ENCODE results near the gene DDX23.
A peak's percentile ranks its signal among the peaks of the same experiment; 100 is the strongest.
"Not testable (repeated sequence)": the region's sequence is repeated elsewhere in the genome, so short reads cannot be mapped to it uniquely, and the experiment has no call there.

DDX23 gene

DNA sequence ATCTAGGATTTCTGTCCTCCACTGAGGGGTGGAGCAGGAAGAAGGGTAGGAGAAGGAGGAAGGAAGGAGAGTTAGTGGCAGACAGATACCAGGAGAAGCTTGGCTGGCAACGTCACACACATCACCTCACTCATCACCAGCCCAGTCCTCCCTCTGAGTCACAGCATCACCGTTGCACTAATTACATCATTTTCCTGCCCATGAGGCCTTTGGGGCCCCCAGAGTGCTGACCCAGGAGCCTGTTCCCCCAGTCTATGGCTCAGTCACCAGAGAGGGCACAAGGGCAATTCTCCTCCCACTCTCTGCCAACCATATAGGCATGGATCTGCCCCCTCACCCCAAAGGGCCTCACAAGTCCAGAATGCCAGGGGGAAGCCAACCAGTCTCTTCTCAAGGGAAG is 9.1 kb upstream of the DDX23 start:
- H3K4me1 ChIP-seq (ENCODE audit: control insufficient read depth, insufficient read depth, low read length) = peaks cover 31% of the 10 kb centered on the region

GRCh38 chr12:48860236-48860635 is 8.3 kb upstream of the DDX23 start:
- H3K36me3 ChIP-seq (ENCODE audit: control insufficient read depth, insufficient read depth, low read length) = peaks cover 33% of the 10 kb centered on the region
- H3K4me3 ChIP-seq (ENCODE audit: low read depth, low read length); H3K9ac ChIP-seq (ENCODE audit: low read length); H3K9me3 ChIP-seq (ENCODE audit: control insufficient read depth, insufficient read depth, low read depth, low read length); H3K27ac ChIP-seq (ENCODE audit: low read depth, low read length): not testable (repeated sequence)
- peaks cover 15% of the 10 kb centered on the region; the same call in 1 of the 2 replicates for H3K27me3 ChIP-seq (ENCODE audit: control insufficient read depth, insufficient read depth, low read length)
- H3K4me1 ChIP-seq (ENCODE audit: control insufficient read depth, insufficient read depth, low read length) = peaks cover 28% of the 10 kb centered on the region

More for the DNA sequence above, 9.1 kb upstream of the DDX23 start:
- H3K4me3 ChIP-seq (ENCODE audit: low read depth, low read length) = no peak overlapping the region
- H3K9ac ChIP-seq (ENCODE audit: low read length) = no peak overlapping the region
- peaks cover 18% of the 10 kb centered on the region; the same call in 1 of the 2 replicates for H3K27me3 ChIP-seq (ENCODE audit: control insufficient read depth, insufficient read depth, low read length)
- H3K9me3 ChIP-seq (ENCODE audit: control insufficient read depth, insufficient read depth, low read depth, low read length) = no peaks in the 10 kb centered on the region
- H3K36me3 ChIP-seq (ENCODE audit: control insufficient read depth, insufficient read depth, low read length) = peaks cover 33% of the 10 kb centered on the region
- H3K27ac ChIP-seq (ENCODE audit: low read depth, low read length) = no peak overlapping the region

DNA sequence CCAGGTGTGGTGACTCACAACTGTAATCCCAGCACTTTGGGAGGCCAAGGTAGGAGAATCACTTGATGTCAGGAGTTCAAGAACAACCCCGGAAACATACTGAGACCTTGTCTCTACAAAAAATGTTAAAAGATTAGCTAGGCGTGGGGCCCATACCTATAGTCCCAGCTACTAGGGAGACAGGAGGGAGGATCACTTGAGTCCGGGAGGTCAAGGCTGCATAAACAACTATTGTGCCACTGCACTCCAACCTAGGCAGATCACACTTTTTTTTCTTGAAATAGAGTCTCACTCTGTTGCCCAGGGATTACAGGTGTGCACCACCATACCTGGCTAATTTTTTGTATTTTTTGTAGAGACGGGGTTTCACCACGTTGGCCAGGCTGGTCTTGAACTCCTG is 7.6 kb upstream of the DDX23 start:
- H3K4me1 ChIP-seq (ENCODE audit: control insufficient read depth, insufficient read depth, low read length) = peaks cover 22% of the 10 kb centered on the region
- peaks cover 33% of the 10 kb centered on the region for H3K36me3 ChIP-seq (ENCODE audit: control insufficient read depth, insufficient read depth, low read length)
- no peaks in the 10 kb centered on the region for H3K9me3 ChIP-seq (ENCODE audit: control insufficient read depth, insufficient read depth, low read depth, low read length)
- H3K9ac ChIP-seq (ENCODE audit: low read length) = no peak overlapping the region
- no peak overlapping the region for H3K4me3 ChIP-seq (ENCODE audit: low read depth, low read length)
- no peak overlapping the region for H3K27ac ChIP-seq (ENCODE audit: low read depth, low read length)
- H3K27me3 ChIP-seq (ENCODE audit: control insufficient read depth, insufficient read depth, low read length) = peaks cover 9% of the 10 kb centered on the region; the same call in 1 of the 2 replicates

DNA sequence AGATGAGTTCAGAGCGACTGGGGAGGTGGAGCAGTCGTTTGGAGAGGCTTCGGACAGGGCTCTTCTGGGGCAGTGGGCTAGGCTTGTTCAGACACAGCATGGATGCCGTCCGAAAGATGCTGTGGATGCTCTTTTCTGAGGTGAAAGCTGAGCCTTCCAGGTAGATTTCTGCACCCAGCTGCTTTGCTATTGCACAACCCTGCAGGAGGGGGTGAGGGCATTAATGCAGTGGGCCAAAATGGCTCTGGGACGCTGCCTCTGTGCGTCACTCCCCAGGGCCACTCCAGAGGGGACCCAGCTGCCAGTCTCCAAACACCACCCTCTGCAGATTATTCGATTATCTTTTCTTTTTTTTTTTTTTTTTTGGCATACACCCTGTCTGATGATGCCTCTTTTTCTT is 6.1 kb upstream of the DDX23 start:
- Histone ChIP-seq H3K4me3 (ENCODE audit: low read depth, low read length) (no peak overlapping the region), H3K27me3 (ENCODE audit: control insufficient read depth, insufficient read depth, low read length) (no peaks in the 10 kb centered on the region), H3K27ac (ENCODE audit: low read depth, low read length) (no peak overlapping the region)

DNA sequence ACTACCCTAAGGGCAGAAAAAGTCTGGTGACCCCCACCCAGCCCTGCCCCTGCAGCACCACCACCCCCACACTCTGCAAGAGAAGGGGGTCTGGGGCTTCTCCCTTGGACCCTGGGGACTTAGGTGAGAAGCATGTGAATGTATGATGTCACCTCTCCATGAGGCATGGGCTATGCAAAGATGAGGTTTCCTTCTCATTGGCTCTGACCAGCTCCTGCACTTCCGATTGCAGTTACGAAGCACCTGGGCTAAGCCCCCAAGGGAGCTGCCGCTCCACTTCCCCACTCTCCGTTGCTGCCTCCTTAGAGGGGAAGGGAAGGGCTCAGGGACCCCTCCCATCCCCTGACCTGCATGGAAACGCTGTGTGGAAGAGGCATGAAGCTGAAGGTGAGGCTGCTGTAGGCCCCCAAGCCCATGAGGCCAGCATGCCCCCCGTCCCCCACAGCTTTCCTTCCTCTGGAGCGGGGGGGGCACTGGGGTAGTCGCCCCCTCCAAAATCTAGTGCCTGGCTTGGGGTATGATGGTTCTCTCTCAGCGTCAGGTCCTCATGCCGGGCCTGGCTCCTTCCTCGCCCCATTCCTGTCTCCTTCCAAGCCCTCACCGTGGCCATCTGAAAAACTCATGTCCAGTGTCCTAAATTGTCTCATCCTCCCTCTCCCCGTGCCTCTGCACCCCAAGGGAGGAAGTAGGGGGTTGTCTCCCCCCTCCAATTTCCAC is 5.5 kb upstream of the DDX23 start:
- Histone ChIP-seq H3K36me3 (ENCODE audit: control insufficient read depth, insufficient read depth, low read length) (peaks cover 30% of the 10 kb centered on the region), H3K9me3 (ENCODE audit: control insufficient read depth, insufficient read depth, low read depth, low read length) (no peaks in the 10 kb centered on the region), H3K9ac (ENCODE audit: low read length) (no peak overlapping the region), H3K4me1 (ENCODE audit: control insufficient read depth, insufficient read depth, low read length) (peaks cover 7% of the 10 kb centered on the region; the same call in 1 of the 2 replicates), H3K4me3 (ENCODE audit: low read depth, low read length) (no peak overlapping the region), H3K27ac (ENCODE audit: low read depth, low read length) (no peak overlapping the region), H3K27me3 (ENCODE audit: control insufficient read depth, insufficient read depth, low read length) (no peaks in the 10 kb centered on the region)

More for the DNA sequence above, 6.1 kb upstream of the DDX23 start:
- H3K9ac ChIP-seq (ENCODE audit: low read length) = no peak overlapping the region
- H3K4me1 ChIP-seq (ENCODE audit: control insufficient read depth, insufficient read depth, low read length) = peaks cover 7% of the 10 kb centered on the region
- H3K36me3 ChIP-seq (ENCODE audit: control insufficient read depth, insufficient read depth, low read length) = peaks cover 30% of the 10 kb centered on the region
- no peaks in the 10 kb centered on the region for H3K9me3 ChIP-seq (ENCODE audit: control insufficient read depth, insufficient read depth, low read depth, low read length)

DNA sequence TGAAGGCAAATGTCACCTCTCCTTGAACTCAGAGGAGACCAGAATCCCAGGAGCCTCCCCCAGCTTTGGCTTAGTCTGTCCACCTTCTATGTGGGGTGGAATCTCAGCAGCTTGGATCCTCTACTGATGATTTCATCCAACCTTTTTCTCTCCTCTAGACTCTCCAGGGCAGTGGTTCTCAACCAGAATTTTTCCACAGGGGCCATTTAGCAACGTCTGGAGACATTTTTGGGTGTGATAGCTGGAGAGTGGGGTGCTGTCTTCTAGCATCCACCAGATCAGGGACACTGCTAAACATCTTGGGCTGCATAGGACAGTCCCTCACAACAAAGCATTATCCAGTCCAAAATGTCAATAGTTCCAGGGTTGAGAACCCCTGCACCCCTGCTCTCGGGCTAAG is 4.4 kb upstream of the DDX23 start:
- H3K4me3 ChIP-seq (ENCODE audit: low read depth, low read length) = no peak overlapping the region
- H3K36me3 ChIP-seq (ENCODE audit: control insufficient read depth, insufficient read depth, low read length) = peaks cover 22% of the 10 kb centered on the region
- H3K27ac ChIP-seq (ENCODE audit: low read depth, low read length) = no peak overlapping the region
- H3K9me3 ChIP-seq (ENCODE audit: control insufficient read depth, insufficient read depth, low read depth, low read length) = no peaks in the 10 kb centered on the region
- no peaks in the 10 kb centered on the region for H3K27me3 ChIP-seq (ENCODE audit: control insufficient read depth, insufficient read depth, low read length)
- H3K9ac ChIP-seq (ENCODE audit: low read length) = no peak overlapping the region
- peaks cover 8% of the 10 kb centered on the region; the same call in 1 of the 2 replicates for H3K4me1 ChIP-seq (ENCODE audit: control insufficient read depth, insufficient read depth, low read length)

DNA sequence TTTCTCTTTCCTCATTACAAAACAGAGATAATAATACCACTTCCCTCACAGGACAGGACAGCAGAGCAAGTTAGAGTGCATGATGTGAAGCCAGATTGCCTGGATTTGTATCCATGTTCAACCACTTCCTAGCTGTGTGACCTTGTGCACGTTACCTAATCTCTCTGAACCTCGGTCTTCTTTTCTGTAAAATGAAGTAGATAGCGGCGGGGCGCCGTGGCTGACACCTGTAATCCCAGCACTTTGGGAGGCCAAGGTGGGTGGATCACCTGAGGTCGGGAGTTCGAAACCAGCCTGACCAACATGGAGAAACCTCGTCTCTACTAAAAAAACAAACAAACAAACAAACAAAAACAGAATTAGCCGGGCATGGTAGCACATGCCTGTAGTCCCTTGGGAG is 3.0 kb upstream of the DDX23 start:
- H3K36me3 ChIP-seq (ENCODE audit: control insufficient read depth, insufficient read depth, low read length) = peaks cover 15% of the 10 kb centered on the region
- H3K9me3 ChIP-seq (ENCODE audit: control insufficient read depth, insufficient read depth, low read depth, low read length); H3K4me3 ChIP-seq (ENCODE audit: low read depth, low read length); H3K27me3 ChIP-seq (ENCODE audit: control insufficient read depth, insufficient read depth, low read length); H3K9ac ChIP-seq (ENCODE audit: low read length); H3K27ac ChIP-seq (ENCODE audit: low read depth, low read length): not testable (repeated sequence)
- H3K4me1 ChIP-seq (ENCODE audit: control insufficient read depth, insufficient read depth, low read length) = peaks cover 13% of the 10 kb centered on the region

- no peaks in the 10 kb centered on the region for H3K27me3 ChIP-seq (ENCODE audit: control insufficient read depth, insufficient read depth, low read length)
- no peak overlapping the region for H3K27ac ChIP-seq (ENCODE audit: low read depth, low read length)
- no peak overlapping the region for H3K9ac ChIP-seq (ENCODE audit: low read length)
- H3K36me3 ChIP-seq (ENCODE audit: control insufficient read depth, insufficient read depth, low read length) = peaks cover 16% of the 10 kb centered on the region
- no peaks in the 10 kb centered on the region for H3K9me3 ChIP-seq (ENCODE audit: control insufficient read depth, insufficient read depth, low read depth, low read length)
- peaks cover 13% of the 10 kb centered on the region for H3K4me1 ChIP-seq (ENCODE audit: control insufficient read depth, insufficient read depth, low read length)
- no peak overlapping the region for H3K4me3 ChIP-seq (ENCODE audit: low read depth, low read length)
Observed at GRCh38 chr12:48854488-48854887, 2.5 kb upstream of the DDX23 start.

GRCh38 chr12:48852734-48853688 is 1.0 kb upstream of the DDX23 start:
- Histone ChIP-seq H3K27me3 (ENCODE audit: control insufficient read depth, insufficient read depth, low read length) (no peaks in the 10 kb centered on the region), H3K27ac (ENCODE audit: low read depth, low read length) (no peak overlapping the region; the same call in 1 of the 2 replicates), H3K9ac (ENCODE audit: low read length) (no peak overlapping the region), H3K4me1 (ENCODE audit: control insufficient read depth, insufficient read depth, low read length) (peaks cover 13% of the 10 kb centered on the region), H3K9me3 (ENCODE audit: control insufficient read depth, insufficient read depth, low read depth, low read length) (no peaks in the 10 kb centered on the region), H3K4me3 (ENCODE audit: low read depth, low read length) (peak overlapping the region; percentile 94), H3K36me3 (ENCODE audit: control insufficient read depth, insufficient read depth, low read length) (peaks cover 14% of the 10 kb centered on the region)

DNA sequence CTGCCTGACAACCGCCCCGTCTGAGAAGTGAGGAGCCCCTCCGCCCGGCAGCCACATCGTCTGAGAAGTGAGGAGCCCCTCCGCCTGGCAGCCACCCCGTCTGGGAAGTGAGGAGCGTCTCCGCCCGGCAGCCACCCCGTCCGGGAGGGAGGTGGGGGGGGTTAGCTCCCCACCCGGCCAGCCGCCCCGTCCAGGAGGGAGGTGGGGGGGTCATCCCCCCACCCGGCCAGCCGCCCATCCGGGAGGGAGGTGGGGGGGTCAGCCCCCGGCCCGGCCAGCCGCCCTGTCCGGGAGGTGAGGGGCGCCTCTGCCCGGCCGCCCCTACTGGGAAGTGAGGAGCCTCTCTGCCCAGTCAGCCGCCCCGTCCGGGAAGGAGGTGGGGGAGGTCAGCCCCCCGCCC is 9.9 kb downstream of the DDX23 start:
- not testable (repeated sequence) for H3K4me1 ChIP-seq (ENCODE audit: control insufficient read depth, insufficient read depth, low read length); H3K27ac ChIP-seq (ENCODE audit: low read depth, low read length); H3K4me3 ChIP-seq (ENCODE audit: low read depth, low read length); H3K27me3 ChIP-seq (ENCODE audit: control insufficient read depth, insufficient read depth, low read length); H3K9me3 ChIP-seq (ENCODE audit: control insufficient read depth, insufficient read depth, low read depth, low read length); H3K9ac ChIP-seq (ENCODE audit: low read length)
- peaks cover 73% of the 10 kb centered on the region for H3K36me3 ChIP-seq (ENCODE audit: control insufficient read depth, insufficient read depth, low read length)

DNA sequence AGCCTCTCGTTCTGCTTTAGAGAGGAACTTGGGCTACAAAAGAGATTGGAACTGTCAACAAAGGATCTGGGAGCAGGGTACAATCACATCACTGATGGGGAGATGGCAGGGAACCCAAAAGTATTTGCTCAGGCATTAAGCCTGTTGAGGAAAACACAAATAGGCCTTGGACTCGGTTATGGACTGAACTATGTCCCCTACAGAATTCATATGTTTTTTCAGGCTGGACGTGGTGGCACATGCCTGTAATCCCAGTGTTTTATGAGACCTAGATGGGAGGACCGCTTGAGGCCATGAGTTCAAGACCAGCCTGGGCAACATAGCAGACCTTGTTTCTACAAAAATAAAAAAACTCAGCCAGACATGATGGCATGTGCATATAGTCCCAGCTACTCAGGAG is 13.9 kb downstream of the DDX23 start:
- H3K4me3 ChIP-seq (ENCODE audit: low read depth, low read length) = no peak overlapping the region
- no peaks in the 10 kb centered on the region for H3K9me3 ChIP-seq (ENCODE audit: control insufficient read depth, insufficient read depth, low read depth, low read length)
- H3K4me1 ChIP-seq (ENCODE audit: control insufficient read depth, insufficient read depth, low read length) = no peaks in the 10 kb centered on the region
- H3K9ac ChIP-seq (ENCODE audit: low read length) = no peak overlapping the region
- H3K27me3 ChIP-seq (ENCODE audit: control insufficient read depth, insufficient read depth, low read length) = no peaks in the 10 kb centered on the region
- H3K27ac ChIP-seq (ENCODE audit: low read depth, low read length) = no peak overlapping the region
- peaks cover 79% of the 10 kb centered on the region for H3K36me3 ChIP-seq (ENCODE audit: control insufficient read depth, insufficient read depth, low read length)
